Measurements from ENCODE around the gene NEU2.

DNA sequence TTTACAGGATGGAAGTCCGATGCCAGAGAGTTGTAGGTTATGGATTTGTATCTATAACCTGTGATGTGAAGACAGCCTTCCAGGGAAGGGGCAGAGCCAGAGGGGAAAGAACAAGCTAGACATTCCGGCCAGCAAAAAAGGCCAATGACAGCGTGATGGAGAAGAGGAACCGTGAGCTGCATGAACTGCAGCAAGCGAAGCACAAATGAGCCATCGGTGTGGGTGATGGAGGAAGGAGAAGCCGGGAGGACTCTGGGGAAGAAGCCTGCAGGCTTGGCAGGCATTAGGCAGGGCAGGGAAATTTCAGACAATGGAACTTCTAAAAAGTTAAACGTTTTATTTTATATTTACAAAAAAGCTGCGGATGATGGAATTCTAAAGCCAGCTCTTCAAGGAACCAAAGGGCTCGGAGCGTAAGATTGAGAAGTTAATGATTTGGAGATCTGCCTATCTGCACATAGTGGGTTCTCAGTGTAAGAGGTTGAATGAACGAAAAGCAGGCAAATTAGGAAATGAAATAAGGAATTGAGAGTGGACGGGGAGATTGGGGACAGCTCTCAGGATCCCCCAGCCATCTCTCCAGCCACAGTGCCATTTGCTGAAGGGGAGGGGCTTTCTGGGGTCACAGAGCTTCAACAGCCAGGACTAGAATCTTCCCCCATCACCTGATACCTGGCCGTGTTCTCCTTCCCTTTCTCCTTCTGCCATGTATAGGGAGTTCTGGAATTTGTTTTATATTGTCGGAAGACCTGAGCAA is 47.8 kb upstream of the NEU2 start:
- TF ChIP-seq POLR2A (IDR thresholded peaks at IDR 0.05; ENCODE audit: extremely low read depth, insufficient read length): no peak
- TF ChIP-seq, protein P1, sequence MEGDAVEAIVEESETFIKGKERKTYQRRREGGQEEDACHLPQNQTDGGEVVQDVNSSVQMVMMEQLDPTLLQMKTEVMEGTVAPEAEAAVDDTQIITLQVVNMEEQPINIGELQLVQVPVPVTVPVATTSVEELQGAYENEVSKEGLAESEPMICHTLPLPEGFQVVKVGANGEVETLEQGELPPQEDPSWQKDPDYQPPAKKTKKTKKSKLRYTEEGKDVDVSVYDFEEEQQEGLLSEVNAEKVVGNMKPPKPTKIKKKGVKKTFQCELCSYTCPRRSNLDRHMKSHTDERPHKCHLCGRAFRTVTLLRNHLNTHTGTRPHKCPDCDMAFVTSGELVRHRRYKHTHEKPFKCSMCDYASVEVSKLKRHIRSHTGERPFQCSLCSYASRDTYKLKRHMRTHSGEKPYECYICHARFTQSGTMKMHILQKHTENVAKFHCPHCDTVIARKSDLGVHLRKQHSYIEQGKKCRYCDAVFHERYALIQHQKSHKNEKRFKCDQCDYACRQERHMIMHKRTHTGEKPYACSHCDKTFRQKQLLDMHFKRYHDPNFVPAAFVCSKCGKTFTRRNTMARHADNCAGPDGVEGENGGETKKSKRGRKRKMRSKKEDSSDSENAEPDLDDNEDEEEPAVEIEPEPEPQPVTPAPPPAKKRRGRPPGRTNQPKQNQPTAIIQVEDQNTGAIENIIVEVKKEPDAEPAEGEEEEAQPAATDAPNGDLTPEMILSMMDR (IDR thresholded peaks at IDR 0.05; ENCODE audit: low read depth, low read length): no peak
- TF ChIP-seq, protein P2, sequence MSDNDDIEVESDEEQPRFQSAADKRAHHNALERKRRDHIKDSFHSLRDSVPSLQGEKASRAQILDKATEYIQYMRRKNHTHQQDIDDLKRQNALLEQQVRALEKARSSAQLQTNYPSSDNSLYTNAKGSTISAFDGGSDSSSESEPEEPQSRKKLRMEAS (IDR thresholded peaks at IDR 0.05; ENCODE audit: low read depth, low read length): no peak
- TF ChIP-seq MYC (IDR thresholded peaks at IDR 0.05; ENCODE audit: low read depth, low read length): no peak

Measured in NB4 (cell line).